Endometrial microvascular endothelial cells (primary cell): ENCODE data around the gene CFTR. TPM values are rescaled to one million over a fixed set of nuclear protein-coding genes. Genes with fewer than 3 reads are reported as not detected.

Source experiments
- in situ Hi-C: cut with HindIII; loops from 2 replicates; pipeline ENCODE4 v1.10.0; 2017; ENCODE audit warnings: low sequenced_read_pairs, low pct_unique_long_range_greater_than_20kb; ENCODE audit errors: inconsistent ontology term
- total RNA-seq: library from RNA; depleted of rRNA; stranded (reverse); fragments of >200 nt; gene quantifications from one replicate; pipeline ENCODE4 v1.2.3, GENCODE V29; 2015; ENCODE audit errors: inconsistent ontology term

CFTR gene
- total RNA-seq, 1 donor from 2014 or later = not detected

GRCh38 chr7:117630501-117630900 is 150.7 kb downstream of the CFTR start:
- in situ Hi-C loops = no loop called here

- in situ Hi-C loops = no loop called here
Measured at GRCh38 chr7:117630907-117631564, 151.2 kb downstream of the CFTR start.

GRCh38 chr7:117631652-117632051 is 151.8 kb downstream of the CFTR start:
- in situ Hi-C loops = no loop called here

- in situ Hi-C loops = no loop called here
Measured at GRCh38 chr7:117637937-117638336, 158.1 kb downstream of the CFTR start.

GRCh38 chr7:117639966-117640365 is 160.1 kb downstream of the CFTR start:
- in situ Hi-C loops = no loop called here

- in situ Hi-C loops = no loop called here
Measured at GRCh38 chr7:117640465-117640864, 160.6 kb downstream of the CFTR start.

GRCh38 chr7:117645481-117646165 is 165.8 kb downstream of the CFTR start:
- in situ Hi-C loops = no loop called here

- in situ Hi-C loops = no loop called here
Measured at GRCh38 chr7:117648203-117648866, 168.5 kb downstream of the CFTR start.

- in situ Hi-C loops = no loop called here
Measured at GRCh38 chr7:117652943-117653680, 173.3 kb downstream of the CFTR start.

GRCh38 chr7:117654780-117655179 is 175.0 kb downstream of the CFTR start:
- in situ Hi-C loops = no loop called here

GRCh38 chr7:117656806-117657205 is 177.0 kb downstream of the CFTR start:
- in situ Hi-C loops = no loop called here

- in situ Hi-C loops = no loop called here
Measured at GRCh38 chr7:117659531-117660011, 179.7 kb downstream of the CFTR start.

GRCh38 chr7:117661328-117661727 is 181.5 kb downstream of the CFTR start:
- in situ Hi-C loops = no loop called here

- in situ Hi-C loops = no loop called here
Measured at GRCh38 chr7:117664047-117664446, 184.2 kb downstream of the CFTR start.

GRCh38 chr7:117665368-117665767 is 185.5 kb downstream of the CFTR start:
- in situ Hi-C loops = no loop called here

- in situ Hi-C loops = no loop called here
Measured at GRCh38 chr7:117666031-117666430, 186.2 kb downstream of the CFTR start.

- in situ Hi-C loops = no loop called here
Measured at GRCh38 chr7:117666689-117667088, 186.9 kb downstream of the CFTR start.

GRCh38 chr7:117667456-117667855 is 187.6 kb downstream of the CFTR start:
- in situ Hi-C loops = no loop called here

- in situ Hi-C loops = no loop called here
Measured at GRCh38 chr7:117669818-117670217, 190.0 kb downstream of the CFTR start.
